T47D (cell line): ENCODE data around the gene CCDC9B.

ENCODE experiments used
- DNase-seq, 2 experiments: peaks; one replicate each; pipeline versions ENCODE4 v3.0.0 to v3.0.0-alpha.2; 2011 to 2012; ENCODE audit warnings: low read depth in 1 of 2, low spot score in 1 of 2
- JUND ChIP-seq: IDR thresholded peaks from 2 replicates; pipeline ENCODE4 v1.6.1; 2012; ENCODE audit warnings: low read depth
- in situ Hi-C: cut with HindIII; loops from 2 replicates; pipeline ENCODE4 v1.10.0; 2016; ENCODE audit warnings: low sequenced_read_pairs, low pct_unique_long_range_greater_than_20kb

Gene CCDC9B

DNA sequence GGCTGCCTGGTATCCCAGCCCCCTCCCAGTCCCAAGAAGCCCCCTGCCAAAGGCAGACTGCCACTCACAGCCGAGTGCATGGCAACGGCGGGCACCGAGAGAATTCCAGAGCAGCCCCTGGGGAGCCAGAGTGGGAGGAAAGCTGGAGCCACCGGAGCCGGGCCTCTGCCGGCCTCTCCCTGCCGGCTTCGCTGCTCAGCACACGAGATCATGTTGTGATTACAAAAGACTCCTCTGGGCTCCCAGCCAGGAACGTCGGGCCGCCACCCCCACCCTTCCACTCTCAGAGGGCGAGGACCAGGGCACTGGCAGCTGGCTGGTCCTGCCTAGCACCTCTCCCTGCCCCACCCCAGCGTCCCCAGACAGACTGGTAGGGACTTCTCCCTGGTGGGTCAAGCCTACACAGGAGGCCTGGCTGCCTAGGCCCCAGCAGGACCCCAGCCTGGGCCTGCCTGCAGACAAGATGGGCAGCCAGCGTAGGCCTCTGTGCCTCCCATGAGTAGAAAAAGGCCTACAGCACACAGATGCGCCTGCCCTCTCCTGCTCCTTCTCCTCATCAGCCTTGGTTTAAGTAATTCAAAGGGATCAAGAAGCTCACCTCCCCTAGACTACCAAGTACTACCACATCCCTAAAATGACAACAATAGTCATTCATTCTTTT lies at the start of gene CCDC9B:
TSS of gene CCDC9B (minus strand) at position 200 of the 661 bp plus-strand sequence. CDS start at position 80, 120 bp downstream.
- in situ Hi-C loops: no loop called here
- TF ChIP-seq JUND: no peak
- peak; percentile 56 to 81 for DNase-seq

DNA sequence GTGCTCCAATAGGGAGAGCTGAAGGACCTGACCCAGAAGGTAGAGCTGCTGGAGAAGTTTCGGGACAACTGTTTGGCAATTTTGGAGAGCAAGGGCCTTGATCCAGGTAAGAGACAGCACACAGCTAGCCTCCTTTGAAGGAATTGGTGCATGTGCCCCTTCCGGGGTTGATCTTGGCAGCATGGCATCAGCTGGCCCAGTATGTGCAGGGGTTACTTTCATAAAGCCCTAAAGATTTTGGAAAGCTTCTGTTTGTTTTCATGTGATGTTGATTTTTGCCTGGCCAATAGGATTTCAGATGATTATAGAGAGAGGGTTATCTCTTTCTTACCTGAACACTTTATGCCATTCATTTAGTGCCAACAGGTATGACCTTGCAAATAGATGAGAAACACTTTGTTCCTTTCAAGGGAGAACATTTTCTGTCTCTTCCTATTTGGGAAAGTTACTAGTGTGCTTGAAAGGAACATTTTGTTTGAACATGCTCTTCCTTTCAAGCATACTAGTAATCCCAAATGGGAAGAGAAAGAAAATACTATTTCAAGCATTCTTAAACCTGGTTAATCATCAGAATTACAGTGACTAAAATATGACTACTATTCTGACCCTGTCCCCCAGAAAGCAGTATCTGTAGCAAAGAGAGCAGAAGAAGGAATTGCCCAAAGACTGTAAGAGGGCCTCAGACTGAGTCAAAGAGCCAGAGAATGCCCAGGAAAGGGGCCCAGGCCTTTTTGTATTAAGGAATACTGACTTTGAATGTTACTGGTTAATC lies 49.3 kb upstream of the CCDC9B start:
- TF ChIP-seq JUND: no peak
- no peak for DNase-seq
- in situ Hi-C loops: no loop called here

DNA sequence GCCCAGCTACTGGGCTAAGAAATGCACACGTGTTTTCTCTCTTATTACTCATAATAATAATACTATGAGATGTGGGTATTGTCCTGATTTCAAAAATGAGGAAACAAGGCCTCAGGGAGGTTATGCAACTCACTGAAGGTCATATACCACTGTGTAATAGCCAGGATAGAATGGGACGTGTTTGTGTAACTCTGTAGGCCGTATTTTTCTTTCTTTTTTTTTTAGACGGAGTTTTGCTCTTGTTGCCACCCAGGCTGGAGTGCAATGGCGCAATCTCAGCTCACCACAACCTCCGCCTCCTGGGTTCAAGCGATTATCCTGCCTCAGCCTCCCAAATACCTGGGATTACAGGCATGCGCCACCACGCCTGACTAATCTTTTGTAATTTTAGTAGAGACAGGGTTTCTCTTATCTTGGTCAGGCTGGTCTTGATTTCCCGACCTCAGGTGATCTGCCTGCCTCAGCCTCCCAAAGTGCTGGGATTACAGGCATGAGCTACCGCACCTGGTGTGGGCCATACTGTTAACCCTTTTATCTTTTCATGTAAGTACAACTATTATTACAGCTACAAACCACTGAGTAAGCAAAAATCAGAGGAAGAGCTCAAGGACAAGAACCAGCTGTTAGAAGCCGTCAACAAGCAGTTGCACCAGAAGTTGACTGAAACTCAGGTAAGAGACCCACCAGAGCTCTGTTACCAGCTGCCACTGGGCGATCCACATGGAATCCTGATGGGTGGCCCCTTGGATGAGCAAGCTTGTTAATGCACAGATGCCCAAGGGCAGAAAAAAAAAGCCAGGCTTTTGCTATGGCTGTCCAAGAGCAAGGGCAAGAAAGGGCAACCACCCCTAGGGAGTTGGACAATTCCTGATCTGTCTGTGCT lies 48.4 kb upstream of the CCDC9B start:
- in situ Hi-C loops: no loop called here
- DNase-seq: no peak

DNA sequence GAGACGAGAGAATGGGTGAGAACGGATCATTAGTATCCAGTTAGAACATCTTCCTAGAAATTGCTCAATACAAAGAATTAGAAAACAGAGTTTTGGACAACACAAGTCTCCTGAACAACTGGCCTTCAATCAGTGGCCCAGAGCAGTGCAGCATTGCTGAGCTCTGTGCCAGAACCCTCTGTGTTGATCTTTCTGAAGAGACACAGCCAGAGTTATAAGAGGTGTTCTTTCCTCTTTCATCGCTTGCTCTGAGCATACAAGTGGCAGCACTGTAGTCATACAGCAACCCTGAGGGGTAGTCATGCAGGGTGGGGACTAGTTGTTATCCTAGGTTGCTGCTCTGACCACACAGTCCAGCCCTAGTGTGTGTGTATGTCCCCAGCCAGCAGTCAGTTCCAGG lies 45.7 kb upstream of the CCDC9B start:
- no peak for DNase-seq
- no peak for TF ChIP-seq JUND
- in situ Hi-C loops: no loop called here

More for the DNA sequence above, 48.4 kb upstream of the CCDC9B start:
- TF ChIP-seq JUND: no peak

DNA sequence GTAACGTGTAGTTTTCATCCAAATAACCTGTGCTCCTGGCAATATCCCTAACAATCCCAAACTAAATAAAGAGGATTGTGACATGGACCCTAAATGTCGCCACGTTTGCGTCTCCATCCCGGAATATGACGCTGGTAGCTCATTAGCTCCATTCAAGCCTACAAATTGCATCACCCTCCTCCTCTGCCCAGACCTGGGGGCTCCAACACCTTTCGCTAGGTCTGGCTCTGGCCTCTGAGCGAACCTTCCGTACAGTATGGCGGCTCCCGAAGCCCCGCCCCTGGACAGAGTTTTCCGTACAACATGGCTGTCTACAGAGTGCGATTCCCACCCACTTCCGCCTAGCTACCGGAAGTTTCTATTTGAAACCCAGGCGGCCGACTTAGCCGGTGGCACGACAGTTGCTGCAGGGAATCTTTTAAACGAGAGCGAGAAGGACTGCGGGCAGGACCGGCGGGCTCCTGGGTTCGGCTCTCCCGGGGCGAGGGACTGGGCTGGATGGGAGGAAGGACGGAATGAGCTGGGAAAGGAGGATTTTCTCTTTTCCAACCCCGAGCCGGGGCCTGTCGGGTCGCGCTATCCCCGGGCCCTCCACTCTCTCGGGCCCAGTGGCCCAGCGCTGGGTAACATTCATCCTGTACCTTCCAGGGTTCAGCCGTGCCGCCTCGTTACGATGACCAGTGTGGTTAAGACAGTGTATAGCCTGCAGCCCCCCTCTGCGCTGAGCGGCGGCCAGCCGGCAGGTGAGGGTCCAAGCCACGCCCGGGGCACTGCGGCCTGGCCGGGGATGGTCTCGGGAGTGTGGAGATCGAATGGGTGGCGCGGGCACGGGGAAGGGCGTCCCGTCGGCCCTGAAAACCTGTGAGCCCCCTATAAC lies 42.1 kb upstream of the CCDC9B start, which contains the start of gene KNSTRN:
TSS of gene KNSTRN (plus strand) at position 142 of the 877 bp plus-strand sequence. CDS start at position 257, 115 bp downstream.
- no peak for TF ChIP-seq JUND
- DNase-seq: peak; percentile 78 to 96
- in situ Hi-C loops: no loop called here

DNA sequence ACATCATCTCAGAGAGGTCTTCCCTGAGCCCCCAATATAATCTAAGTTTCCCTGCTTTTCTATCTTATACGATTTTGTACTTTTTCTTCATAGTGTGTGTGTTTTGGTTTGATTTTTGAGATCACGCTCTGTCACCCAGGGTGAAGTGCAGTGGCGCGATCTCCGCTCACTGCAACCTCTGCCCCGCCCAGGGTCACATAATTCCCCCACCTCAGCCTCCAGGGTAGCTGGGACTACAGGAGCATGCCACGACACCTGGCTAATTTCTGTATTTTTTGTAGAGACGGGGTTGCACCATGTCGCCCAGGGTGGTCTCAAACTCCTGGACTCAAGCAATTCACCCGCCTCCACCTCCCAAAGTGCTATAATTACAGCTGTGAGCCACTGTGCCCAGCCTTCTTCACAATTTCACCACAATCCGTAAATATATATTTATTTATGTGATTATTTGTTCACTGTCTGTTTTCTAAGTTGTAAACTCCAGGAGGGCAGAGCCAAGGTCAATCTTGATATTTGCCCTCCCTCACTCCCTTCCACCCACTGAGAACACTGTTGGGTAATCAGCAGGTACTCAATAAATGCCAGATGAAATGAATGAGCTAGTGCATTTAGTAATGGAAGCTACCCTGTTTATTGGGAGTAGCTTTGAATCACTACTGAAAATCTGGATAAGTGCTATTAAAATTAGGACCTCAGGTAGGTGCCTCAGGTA lies 41.2 kb upstream of the CCDC9B start:
- in situ Hi-C loops: no loop called here
- no peak for DNase-seq
- TF ChIP-seq JUND: no peak

DNA sequence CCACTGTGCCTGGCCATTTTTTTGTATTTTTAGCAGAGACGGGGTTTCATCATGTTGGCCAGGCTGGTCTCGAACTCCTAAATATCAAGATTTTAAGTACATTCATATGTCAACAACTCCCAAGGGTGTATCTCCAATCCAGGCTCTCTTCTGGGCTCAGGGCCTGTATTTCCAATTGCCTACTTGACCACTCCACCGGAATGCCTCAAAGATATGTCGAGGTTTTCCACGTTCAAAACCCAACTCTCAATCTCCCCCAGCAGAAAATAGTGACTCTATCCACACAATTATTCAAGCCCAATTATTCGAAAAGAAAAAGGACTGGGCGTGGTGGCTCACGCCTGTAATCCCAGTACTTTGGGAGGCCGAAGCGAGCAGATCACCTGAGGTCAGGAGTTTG lies 39.9 kb upstream of the CCDC9B start:
- TF ChIP-seq JUND: no peak
- in situ Hi-C loops: no loop called here

DNA sequence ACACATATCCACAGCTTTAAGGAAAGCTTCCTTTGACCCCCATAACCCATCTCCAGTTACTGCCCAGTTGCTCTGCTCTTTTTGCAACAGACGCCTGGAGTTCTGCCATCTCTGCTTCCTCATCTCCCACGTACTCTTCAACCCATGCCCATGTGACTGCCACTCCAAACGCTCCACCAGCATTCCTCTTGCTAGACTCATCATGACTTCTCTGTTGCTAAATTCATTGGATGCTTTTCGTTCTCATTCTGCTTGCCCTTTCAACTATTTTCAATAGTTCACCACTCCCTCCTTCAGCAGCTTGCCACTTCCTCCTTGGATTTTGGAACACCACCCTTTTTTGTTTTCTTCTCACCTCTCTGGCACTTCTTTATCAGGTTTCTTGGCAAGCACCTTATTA lies 39.1 kb upstream of the CCDC9B start:
- DNase-seq: peak in 1 of 2 experiments; percentile 42
- TF ChIP-seq JUND: no peak
- in situ Hi-C loops: no loop called here

More for the DNA sequence above, 39.9 kb upstream of the CCDC9B start:
- DNase-seq: no peak

DNA sequence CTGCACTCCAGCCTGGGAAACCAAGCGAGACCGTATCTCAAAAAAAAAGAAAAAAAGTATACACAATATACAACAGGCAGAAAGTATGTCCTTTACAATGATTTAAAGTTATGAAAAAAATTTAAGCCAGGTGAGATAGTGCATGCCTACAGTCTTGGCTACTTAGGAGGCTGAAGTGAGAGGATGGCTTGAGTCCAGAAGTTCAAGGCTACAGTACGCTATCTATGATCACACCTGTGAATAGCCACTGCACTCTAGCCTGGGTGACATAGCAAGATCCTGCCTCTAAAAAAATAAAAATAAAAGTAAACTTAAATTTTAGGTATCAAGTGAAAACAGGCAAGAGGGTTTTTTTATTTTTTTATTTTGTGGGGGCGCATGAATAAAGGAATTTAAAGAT lies 38.6 kb upstream of the CCDC9B start:
- in situ Hi-C loops: no loop called here

DNA sequence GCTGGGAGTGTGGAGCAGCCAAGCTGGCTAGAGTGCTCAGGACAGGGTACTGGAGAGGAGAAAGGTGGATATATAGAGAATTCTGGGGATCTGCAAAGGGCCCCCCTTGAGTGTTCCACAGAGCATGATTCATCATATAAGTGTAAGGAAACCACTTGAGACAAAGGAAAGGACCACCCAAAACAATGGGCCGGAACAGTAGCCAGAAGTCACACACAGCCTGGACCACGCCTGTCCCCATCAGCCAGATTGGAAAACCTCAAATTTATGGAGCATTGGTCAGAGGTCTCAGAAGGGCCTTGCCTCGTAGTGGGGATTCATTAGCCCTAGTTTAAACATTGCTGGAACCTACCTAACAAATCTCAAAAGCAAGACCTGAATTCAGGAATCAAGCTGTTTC lies 36.9 kb upstream of the CCDC9B start:
- TF ChIP-seq JUND: no peak
- no peak for DNase-seq
- in situ Hi-C loops: no loop called here

More for the DNA sequence above, 38.6 kb upstream of the CCDC9B start:
- DNase-seq: no peak
- no peak for TF ChIP-seq JUND

DNA sequence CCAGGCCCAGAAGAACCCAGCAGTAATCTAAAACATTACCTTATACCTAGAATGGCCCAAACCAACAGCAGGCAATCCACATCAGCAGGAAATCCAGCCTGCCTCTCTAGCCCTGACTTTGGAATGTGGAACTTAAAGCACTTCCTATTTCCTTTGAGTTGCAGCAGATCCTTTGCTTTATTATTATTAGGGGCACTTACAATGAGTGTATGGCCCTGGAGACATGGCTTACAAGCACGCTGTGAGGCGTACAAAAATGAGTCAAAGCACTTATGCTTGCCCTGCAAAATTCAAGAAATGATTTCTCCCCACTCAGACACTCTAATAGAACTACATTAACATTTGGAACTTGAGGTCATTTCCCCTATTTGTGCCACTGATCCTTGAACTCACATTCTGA lies 32.2 kb upstream of the CCDC9B start:
- no peak for TF ChIP-seq JUND
- in situ Hi-C loops: no loop called here
- no peak for DNase-seq
